Raji (cell line): ENCODE measurements around the gene LRIT1.

Experiments
- POLR2A ChIP-seq: IDR thresholded peaks from 2 replicates; pipeline ENCODE4 v1.6.1; 2011; ENCODE audit warnings: low read depth, low read length, control low read depth; ENCODE audit not compliant: insufficient read depth

The LRIT1 gene, protein sequence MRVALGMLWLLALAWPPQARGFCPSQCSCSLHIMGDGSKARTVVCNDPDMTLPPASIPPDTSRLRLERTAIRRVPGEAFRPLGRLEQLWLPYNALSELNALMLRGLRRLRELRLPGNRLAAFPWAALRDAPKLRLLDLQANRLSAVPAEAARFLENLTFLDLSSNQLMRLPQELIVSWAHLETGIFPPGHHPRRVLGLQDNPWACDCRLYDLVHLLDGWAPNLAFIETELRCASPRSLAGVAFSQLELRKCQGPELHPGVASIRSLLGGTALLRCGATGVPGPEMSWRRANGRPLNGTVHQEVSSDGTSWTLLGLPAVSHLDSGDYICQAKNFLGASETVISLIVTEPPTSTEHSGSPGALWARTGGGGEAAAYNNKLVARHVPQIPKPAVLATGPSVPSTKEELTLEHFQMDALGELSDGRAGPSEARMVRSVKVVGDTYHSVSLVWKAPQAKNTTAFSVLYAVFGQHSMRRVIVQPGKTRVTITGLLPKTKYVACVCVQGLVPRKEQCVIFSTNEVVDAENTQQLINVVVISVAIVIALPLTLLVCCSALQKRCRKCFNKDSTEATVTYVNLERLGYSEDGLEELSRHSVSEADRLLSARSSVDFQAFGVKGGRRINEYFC

DNA sequence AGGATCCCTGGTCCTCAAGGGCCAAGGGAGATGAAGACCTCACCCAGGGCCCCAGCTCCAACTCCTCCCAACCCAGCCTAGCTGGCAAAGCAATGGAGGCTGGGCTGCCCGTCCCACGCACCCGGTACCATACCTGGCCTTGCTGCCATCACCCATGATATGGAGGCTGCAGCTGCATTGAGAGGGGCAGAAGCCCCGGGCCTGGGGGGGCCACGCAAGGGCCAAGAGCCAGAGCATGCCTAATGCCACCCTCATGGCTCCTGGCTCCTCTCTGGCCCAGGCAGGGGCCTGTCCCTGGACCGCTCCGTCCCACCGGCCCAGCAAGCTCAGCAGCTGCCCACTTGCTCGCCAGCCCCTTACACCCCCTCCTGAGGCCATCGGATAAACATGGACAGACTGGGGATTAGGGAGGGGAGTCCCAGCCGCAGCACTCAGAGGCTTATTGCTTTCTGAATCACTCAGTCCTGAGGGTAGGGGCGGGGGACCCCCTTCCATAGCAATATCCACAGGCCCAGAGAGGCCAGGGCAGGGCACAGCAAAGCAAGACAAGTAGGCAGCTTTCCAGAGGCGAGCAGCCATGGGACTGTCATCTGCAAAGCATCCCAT is at the start of gene LRIT1:
TSS of gene LRIT1 (minus strand) at position 362 of the 606 bp plus-strand sequence. CDS start at position 255, 107 bp downstream.
- no peak for TF ChIP-seq POLR2A

DNA sequence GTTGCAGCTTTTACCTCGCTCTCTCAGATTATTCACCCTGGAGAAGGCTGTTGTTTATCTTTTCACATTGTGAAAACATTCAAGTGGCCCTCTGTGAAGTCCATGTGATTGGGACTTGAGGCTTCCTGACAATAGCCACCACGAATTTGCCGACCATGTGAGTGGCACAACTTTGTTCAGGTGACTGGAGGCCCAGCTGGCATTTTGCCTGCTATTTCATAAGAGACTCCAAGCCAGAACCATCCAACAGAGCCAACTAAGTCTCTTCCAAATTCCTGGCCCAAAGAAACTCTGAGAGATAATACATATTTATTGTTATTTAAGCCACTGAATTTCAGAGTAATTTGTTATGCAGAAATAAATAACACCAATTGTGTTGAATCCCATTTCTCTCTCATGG is 48.9 kb upstream of the LRIT1 start:
- TF ChIP-seq POLR2A: no peak

DNA sequence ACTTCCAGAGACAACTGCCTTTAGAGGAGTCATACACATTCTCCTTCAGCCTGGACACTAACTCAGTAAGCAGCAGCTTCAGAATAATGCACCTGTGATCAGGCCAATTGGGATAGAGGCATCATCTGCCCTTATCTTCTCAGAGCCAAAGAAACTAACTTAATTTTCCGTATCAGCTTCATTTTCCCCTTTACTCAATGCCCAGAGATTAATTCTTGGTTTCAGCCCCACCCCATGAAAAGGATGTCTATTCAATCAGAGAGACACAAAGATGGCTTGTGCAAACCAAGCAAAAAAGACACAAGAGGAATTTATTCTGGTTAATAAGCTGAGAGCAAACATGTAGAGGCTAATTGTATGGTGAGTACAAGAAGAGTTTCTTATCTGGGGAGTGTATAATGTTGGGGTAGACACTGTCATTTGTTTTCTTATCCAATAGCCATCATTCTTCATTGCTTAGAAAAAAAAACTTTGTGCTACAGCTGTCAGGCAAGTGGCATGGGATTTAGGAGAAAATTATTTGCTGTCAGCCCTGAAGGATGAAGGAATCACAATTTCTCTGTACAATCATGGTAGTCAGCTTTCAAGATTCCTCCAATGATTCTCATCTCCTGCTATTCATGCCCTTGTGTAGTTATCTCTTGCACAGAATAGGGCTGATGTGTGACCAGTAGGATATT is 48.3 kb upstream of the LRIT1 start:
- no peak for TF ChIP-seq POLR2A

DNA sequence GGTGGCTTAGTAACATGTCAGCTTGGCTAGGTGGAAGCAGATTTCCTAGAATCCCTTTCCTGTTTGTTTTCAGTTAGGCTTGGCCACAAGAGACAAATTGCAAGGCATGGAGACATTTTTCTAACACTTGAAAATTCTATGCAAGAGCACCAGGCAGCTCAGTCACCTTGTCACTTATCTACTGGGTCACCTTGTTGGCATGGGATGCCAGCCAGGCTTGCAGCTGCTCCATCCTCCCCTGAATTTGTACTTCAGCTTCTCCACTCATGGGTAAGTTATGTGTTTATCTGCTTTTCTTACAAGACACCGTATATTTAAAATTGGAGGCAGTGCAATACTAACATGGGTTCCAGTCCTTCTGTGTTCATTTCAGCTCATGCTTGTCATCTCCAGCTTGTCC is 46.8 kb upstream of the LRIT1 start:
- TF ChIP-seq POLR2A: no peak

DNA sequence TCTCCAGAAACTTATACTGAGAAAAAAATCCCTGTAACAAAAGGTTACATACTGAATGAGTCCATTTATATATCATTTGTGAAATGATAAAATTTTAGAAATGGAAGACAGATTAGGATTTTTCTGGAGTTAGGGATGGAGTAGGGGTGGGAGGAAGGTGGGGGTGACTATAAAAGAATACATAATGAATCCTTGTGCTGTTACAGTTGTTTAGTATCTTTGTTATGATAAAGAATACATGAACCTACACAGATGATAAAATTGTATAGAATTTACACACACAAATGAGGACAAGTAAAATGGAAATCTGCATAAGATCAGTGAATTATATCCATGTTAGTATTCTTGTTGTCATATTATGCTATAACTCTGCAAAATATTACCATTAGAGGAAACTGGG is 45.3 kb upstream of the LRIT1 start:
- no peak for TF ChIP-seq POLR2A

DNA sequence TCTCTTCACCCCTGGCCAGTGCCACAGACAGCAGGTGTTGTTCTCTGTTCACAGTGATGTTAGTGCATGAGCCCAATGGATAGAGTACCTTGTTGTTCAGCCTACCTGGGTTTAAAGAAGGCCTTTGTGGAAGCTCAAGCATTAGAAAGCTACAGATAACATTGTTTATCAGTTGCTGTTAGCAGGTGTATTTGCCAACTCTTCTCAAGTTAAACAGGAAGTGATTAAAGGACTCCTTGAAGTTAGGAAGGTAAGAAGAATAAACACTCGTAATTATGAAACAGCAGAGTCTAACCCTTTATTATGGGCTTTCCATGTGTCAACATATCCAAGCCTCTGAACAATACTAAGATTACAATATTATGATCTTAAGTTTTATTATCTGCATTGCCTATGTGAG is 29.4 kb upstream of the LRIT1 start:
- TF ChIP-seq POLR2A: no peak

DNA sequence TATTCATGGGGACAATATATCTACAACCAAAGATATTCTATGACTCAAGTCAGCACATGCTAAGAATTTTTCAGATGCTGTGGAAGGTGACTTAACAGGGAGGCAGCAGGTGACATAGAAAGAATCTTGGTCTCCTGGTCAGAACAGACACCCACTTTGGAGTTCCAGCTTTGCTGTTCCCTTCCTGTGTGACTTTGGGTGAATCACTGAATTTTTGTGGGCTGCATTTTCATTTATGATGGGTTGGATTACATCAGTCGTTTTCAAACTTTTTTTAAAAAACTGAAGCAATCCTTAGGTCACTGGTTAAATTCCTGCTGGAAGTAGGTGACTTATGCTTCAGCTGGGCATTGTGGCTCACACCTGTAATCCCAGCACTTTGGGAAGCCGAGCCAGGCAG is 28.4 kb upstream of the LRIT1 start:
- no peak for TF ChIP-seq POLR2A

DNA sequence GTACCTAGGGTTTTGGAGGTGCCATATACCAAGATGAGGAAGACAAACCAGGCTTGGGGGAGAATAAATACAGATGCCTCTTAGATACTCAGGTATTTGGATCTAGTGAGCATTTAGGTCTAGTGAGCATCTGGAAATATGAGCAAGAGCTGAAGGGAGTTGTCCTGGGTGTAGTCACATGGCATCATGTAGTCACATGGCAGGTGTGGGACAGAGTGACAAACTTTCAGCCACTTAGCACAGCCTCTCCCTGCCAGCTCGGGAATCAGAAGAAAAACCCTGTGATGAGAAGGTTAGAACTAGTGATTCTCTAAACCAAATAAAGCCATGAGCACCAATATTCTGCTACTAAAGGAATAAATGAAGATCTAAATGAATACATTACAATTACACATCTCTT is 27.8 kb upstream of the LRIT1 start:
- no peak for TF ChIP-seq POLR2A

DNA sequence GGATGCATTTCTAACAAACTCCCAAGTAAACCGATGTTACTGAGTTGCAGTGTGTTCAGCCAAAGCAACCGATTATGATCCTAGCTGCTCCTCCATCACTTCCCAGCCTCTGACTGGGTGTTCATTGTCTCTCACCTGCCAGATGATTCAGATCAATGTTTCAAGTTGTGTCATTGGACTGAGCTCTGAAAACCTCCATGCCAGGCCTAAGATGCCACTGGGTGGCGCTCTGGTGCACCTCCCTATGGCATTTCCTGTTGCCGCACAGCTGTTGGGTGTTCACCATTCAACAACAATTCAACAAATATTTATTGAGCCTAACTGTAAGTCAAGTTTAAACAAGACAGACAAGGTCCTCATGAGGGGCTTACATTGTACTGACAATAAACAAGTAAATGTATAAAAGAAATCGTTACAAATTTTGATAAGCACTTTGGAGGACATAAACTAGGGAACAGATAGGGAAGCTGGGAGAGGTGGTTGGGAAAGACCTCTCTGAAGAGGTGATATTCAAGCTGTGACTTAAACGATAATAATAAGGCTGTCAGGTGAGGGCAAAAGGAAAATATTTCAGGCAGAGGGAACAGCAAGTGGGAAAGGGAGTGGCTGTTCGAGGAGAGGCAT is 26.3 kb upstream of the LRIT1 start:
- no peak for TF ChIP-seq POLR2A

DNA sequence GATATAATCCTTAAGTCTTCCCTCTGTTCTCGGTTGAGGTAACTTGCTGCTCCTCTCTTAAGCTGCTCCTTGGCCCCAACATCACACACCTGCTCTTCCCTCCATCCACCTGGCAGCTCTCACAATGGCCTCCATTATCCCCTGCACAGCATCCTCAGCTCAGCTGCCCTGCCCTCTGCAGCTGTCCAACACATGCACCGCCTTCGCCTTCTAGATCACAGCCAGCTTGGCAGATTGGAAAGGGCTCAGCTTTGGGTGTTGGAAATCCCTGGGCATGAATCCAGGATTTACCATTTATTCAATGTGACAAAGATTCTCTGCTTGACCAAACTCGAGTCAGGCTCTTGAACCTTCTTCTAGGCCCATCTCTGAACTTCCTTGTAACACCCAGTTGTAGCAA is 24.1 kb upstream of the LRIT1 start:
- TF ChIP-seq POLR2A: no peak

DNA sequence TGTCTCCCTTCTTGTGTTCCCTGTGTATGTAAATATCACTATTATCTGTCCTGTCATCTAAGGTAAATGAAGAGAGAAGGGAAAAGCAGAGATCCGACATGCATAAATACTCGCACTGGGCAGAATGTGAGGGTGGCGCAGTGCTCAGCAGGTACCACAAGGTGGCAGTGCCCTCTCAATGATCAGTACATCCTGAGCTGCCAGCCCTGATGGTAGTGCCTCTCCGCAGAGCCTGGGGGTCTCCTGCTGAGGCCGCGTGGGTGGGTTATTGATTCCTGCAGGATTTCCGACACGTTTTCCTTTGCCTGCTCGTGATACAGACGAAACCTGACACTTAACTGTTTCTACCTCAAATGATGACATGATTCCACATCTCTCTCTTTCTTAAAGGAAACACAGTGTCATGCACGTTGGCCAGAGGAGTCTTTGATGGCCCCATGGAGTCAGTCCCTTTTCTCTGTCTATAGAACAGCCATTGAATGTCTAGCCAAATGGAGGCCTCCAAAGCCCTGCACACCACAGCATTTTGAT is 23.3 kb upstream of the LRIT1 start:
- no peak for TF ChIP-seq POLR2A

DNA sequence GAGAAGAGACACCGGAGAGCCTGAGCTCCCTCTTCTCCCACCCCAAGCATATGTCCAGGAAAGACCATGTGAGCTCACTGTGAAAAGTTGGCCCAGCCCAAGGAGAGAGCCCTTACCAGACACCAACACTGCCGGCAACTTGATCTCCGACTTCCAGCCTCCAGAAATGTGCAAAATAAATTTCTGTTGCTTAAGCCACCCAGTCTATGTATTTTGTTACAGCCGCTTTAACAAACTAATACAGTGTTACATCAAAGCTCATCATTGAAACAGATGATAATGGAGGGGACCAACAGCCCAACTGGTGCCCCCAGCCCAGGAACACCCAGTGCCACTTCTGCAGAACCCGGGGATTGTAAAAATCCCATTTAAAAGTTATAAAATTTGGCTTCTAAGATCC is 22.4 kb upstream of the LRIT1 start:
- no peak for TF ChIP-seq POLR2A

DNA sequence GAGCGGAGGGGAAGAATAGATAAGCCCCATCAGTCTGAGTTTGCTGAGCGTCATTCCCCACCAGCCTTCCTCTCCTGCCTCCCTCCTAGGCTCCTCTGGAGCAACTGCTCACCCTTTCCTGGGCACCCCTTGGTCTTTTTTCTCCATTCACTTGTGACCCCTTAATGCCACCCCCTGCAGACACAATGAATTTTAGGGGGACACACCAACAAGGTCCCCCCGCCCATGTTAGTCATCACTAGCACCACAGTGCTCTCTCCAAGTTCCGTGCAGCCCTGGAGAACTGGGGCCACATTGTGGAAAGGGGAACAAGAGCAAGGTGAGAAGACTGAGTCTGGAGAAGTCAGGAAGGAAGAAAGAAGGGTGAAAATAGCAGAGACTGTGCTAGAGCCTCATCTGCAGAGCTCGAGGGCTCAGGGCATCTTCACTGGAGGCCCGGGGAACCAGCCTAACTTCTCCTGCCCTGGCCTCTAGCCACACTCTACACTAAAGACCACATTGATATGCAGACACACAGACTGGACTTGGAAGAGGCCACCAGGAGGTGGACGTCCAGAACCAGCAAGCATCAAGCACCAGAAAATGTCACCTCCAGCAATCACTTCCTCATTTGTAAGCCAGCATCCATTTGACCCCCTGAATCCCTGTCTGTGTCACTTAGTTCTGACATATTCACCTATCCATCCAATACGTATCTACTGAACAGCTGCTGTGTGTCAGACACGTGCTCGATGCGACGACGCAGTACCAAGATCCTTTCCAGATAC is 21.0 kb upstream of the LRIT1 start:
- TF ChIP-seq POLR2A: no peak

DNA sequence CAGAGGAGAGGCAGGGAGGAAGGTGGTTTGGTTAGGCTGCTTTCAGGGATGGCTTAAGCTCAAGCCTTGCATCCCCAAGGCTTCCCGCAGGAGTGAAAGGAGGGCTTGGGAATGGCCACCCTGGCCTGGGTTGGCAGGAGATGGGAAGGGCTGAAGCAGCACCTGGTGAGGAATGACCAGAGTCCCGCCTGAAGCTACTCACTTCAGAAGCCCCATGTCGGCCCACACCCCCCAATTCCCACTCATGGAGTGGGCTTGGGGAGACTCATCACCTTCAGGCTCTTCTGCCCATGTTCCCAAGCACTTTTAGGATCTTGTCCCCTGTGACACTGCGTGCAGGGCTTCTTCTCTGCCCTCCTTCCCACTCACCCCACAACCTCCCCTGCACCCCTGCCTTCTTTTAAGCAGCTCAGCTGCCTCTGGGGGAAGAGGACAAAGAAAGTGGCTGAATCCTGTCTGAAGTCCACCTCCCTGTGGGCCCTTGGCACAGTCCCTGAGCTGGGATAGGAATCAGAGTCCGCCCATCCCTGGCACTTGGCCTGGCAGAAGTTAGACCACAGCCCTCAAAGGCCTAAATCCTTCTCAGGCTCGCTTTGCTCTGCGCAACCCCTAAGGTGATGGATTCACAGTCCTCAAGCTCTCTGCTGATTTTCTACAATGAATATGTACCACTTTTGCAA is 20.0 kb upstream of the LRIT1 start:
- TF ChIP-seq POLR2A: no peak
